HG03280 (cell line): ENCODE data around the gene FAM117B.

Experiments
- ATAC-seq: cut with Tn5 transposase; IDR thresholded peaks from one replicate; pipeline ENCODE4 v1.9.1; 2021; ENCODE audit warnings: mild to moderate bottlenecking, moderate library complexity; ENCODE audit not compliant: unreplicated experiment

FAM117B gene

DNA sequence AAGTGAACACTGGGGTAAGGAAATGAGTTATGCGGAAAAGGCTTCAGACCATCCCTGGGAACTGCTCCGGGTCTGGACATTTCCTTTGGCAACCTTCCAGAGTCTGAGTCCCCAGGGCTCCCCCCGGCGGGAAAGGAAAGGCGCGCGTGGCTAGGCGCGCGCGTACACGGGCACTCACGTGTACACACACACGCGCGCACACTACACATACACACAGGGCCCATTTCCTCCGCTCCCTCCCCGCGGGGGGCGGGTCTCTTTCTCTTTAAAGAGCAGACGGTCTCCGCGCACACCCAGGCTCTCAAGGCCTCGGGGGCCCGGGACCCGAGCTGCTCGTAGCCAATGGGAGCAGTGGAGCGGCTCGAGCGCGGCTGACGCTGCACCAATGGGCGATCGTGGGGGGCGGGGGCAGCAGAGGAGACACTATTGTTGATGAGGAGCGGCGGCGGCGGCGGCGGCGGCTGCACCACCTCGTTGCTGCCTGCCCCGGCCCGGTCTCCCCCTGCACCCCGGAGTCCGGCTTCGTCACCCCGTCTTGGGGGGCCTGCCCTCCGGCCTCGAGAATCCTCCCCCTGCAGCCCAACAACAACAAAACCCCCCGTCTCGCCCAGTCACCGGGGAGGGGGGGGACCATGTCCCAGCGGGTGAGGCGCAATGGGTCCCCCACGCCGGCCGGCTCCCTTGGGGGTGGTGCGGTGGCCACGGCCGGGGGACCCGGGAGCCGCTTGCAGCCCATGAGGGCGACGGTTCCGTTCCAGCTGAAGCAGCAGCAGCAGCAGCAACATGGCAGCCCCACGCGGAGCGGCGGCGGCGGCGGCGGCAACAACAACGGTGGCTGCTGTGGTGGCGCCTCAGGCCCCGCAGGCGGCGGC is at the start of gene FAM117B:
FAM117B (plus strand) TSS at position 414 of the 872 bp plus-strand sequence; CDS start at position 633, 219 bp downstream.
- peak; percentile 93 for ATAC-seq

- ATAC-seq, result peak; percentile 90
Measured at GRCh38 chr2:202588647-202589581, 45.9 kb upstream of the FAM117B start.

DNA sequence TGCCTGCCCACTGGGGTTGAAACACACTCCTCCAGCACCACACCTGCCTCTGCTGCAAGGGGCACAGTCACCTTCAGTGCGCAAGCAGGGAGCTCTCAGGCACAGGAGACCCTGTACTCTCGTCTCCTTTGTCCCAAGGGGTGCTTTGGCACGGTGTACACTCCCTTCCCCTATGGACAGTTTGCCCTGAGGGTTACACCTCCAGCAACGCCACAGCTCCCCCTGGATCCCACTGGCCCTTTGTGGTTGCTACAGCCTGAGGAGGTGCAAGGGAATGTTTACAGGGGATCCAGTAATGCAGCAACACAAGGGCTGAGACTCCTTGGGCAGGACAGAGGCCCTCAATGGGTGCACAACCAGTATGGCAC is 45.2 kb upstream of the FAM117B start:
- no peak for ATAC-seq

- ATAC-seq, result no peak
Measured at GRCh38 chr2:202592566-202592965, 42.2 kb upstream of the FAM117B start.

DNA sequence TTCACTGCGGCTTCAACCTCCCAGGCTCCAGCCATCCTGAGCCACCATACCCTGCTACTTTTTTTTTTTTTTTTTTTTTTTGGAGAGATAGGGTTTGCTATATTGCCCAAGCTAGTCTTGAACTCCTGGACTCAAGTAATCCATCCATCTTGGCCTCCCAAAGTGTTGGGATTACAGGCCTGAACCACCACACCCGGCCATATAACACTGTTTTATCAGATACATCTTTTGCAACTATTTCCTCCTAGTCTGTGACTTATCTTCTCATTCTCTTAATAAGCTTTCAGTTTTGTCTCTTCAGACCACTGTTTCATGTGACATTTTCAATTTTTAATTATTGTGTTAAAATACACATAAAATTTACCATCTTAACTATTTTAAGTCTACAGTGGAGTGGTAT is 35.7 kb upstream of the FAM117B start:
- ATAC-seq, result no peak

DNA sequence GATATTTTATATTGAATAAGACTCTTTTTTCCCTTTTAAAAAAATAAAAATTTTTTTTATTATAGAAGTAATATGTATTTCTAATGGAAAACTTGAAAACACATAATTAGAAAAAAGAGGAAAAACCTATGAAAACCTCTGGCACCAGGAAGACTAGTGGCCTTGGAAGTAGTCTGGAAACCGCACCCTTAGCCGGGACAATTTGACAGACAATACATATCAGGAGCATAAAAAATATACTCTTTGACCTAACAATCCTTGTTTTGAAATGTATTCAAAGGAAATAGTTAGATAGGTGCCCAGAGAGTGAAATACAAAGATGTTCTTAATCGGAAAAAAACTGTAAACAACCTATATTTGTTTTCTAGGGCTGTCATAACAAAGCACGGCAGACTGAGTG is 34.9 kb upstream of the FAM117B start:
- no peak for ATAC-seq

DNA sequence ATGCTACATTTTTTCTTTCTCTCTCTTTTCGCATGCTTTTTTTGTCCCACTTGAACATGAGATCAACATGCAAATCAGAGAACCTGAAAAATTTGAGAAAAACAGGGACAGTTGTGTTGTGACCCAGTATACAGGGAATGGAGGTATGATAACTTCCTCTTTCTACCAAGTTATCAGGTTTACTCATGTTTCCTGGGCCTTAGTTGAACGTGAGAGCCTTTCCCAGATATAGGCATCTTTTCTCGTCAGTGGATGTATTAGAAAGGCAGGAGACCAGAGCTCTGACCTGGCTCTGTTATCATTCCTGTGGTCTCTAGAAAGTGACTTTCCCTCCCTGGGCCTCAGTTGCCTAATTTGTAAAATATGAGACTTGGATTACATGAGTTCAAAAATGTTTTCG is 30.1 kb upstream of the FAM117B start:
- no peak for ATAC-seq

DNA sequence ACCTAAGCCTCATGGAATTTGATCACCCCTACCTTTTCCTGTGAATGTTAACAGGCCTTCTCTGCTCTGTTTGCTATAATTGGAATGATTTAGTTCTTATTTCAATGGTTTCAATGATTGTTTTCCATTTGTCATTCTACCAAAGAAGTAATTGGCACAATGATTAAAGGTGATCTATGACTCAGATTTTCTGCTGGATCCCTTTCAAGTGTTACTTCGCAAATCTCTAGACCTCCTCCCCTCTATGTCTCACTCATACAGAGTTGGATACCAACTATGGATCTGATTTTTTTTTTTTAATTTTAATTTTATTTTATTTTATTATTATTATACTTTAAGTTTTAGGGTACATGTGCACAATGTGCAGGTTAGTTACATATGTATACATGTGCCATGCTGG is 29.6 kb upstream of the FAM117B start:
- ATAC-seq, result no peak

DNA sequence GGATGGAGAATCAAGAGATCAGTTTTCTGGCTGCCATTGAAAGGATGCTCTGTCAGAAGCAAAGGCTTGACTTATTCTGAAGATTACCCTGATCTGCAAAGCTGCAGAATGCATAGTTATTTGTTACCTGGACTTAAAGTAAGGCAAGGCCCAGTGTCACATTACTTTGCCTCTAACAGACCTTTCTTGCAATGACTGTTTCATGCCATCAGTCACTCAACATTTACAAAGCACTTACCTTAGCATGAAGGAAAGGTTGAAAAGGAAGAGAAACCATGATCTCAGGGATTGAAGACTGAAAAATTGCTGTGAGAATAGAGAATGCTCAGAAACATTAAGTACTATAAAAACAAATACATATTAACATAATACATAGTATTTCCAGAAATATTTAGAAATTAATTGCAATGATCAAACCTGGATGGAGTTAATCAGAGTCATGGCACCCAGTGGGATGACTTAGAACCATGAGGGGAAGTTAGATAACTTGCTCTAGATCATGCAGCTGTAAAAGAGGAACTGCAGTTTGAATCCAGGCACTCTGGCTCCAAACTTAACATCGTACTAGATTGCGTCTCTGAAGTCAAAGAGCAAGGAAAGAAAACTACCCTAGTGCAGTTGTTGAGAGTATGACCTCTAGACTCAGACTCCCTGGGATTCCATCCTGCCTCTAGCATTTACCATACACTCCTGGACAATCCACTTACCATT is 26.5 kb upstream of the FAM117B start:
- no peak for ATAC-seq

DNA sequence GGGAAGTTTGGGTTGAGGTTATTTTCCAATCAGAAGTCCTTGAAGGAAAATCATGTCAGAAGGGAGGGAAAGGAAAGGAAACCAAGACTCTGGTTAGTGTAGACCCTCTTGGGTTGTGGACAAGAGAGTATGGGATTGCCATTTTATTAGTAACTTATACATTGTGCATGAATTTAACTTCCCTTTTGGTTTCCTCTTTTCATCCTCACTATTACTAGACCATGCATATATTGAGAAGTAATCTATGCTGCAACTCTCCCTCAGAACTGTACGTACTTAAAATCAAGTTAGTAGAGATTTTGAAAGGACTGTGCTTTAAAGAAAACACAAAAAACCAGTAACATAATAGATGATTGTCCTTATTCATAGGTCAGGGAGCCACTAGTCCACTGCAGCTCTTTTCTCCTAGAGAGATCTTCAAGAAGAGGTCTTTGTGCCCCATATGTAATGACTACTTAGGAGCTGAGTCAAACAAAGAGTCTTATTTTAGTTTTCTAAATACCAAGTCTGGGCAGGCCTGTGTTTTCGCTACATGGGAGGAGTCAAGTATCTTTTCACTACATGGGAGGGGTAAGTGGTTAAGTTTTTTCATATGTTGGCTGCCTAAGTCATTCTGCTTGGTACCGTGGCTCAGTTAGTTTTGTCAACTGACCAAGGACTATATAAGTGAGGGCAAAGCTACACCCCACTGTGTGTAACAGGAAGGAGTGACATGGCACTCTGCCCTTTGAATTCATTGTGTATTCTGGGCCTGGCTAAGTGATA is 25.2 kb upstream of the FAM117B start:
- ATAC-seq, result peak; percentile 95

GRCh38 chr2:202610380-202610779 is 24.4 kb upstream of the FAM117B start:
- no peak for ATAC-seq

DNA sequence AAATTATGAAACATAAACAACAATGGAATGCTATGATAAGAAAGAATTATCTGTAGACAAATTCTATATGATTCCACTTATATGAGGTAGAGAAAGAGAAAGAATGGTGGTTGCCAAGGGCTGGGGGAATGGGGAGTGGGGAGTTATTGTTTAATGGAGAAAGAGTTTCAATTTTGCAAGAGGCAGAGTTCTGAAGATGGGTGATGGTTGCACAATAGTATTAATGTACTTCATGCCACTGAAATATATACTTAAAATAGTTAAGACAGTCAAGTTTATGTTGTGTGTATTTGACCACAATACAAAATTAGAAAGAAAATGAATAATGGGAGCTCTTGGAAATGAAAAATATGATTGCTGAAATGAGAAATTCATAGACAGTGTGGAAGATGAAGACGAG is 22.6 kb upstream of the FAM117B start:
- no peak for ATAC-seq

- no peak for ATAC-seq
Measured at GRCh38 chr2:202613479-202613878, 21.3 kb upstream of the FAM117B start.

GRCh38 chr2:202624133-202624532 is 10.6 kb upstream of the FAM117B start:
- no peak for ATAC-seq

DNA sequence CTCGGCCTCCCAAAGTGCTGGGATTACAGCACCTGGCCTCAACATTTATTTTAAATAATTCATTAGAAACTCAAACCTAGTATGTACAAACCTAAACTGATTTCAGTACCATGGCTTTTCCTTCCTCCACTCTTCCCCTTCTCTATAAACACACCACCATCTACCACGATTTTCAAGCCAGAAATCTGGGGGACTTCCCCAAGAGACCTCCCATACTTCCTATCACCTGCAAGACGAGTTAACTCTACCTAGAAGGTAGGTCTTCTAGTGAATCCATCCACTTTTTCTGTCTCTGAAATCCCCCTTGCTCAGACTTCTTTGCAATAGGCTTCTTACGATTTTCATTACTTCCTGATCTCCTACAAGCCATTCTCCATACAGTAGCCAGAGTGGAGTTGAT is 7.7 kb upstream of the FAM117B start:
- ATAC-seq, result no peak

GRCh38 chr2:202628646-202629198 is 6.0 kb upstream of the FAM117B start:
- ATAC-seq, result no peak

GRCh38 chr2:202632682-202633290 is 2.0 kb upstream of the FAM117B start:
- ATAC-seq, result no peak

GRCh38 chr2:202633470-202633869 is 1.3 kb upstream of the FAM117B start:
- no peak for ATAC-seq

- ATAC-seq, result peak; percentile 53
Measured at GRCh38 chr2:202635428-202636212, 851 bp downstream of the FAM117B start.
